Measurements from ENCODE around the gene ZNF112.
A peak's percentile ranks its signal among the peaks of the same experiment; 100 is the strongest.

Gene ZNF112

GRCh38 chr19:44308011-44308410, 48.5 kb downstream of the ZNF112 start:
- Histone ChIP-seq H3K4me1 (ENCODE audit: insufficient read depth, low read length) (no peaks in the 10 kb centered on the region; the same call in 1 of the 2 replicates), H3K9me3 (ENCODE audit: control insufficient read depth, insufficient read depth, low read length) (no peaks in the 10 kb centered on the region; the same call in 1 of the 2 replicates), H3K36me3 (ENCODE audit: insufficient read depth, low read length) (no peaks in the 10 kb centered on the region), H3K9ac (ENCODE audit: low read depth, low read length) (no peak overlapping the region)

- Histone ChIP-seq H3K4me1 (ENCODE audit: insufficient read depth, low read length) (no peaks in the 10 kb centered on the region; the same call in 1 of the 2 replicates), H3K9ac (ENCODE audit: low read depth, low read length) (no peak overlapping the region), H3K36me3 (ENCODE audit: insufficient read depth, low read length) (peaks cover 3% of the 10 kb centered on the region; the same call in 1 of the 2 replicates), H3K9me3 (ENCODE audit: control insufficient read depth, insufficient read depth, low read length) (no peaks in the 10 kb centered on the region; the same call in 1 of the 2 replicates)
Observed at GRCh38 chr19:44306283-44306682, 50.2 kb downstream of the ZNF112 start.

GRCh38 chr19:44305457-44305856, 51.0 kb downstream of the ZNF112 start:
- Histone ChIP-seq H3K4me1 (ENCODE audit: insufficient read depth, low read length) (no peaks in the 10 kb centered on the region; the same call in 1 of the 2 replicates), H3K9me3 (ENCODE audit: control insufficient read depth, insufficient read depth, low read length) (no peaks in the 10 kb centered on the region; the same call in 1 of the 2 replicates), H3K9ac (ENCODE audit: low read depth, low read length) (peak overlapping the region; percentile 89; the same call in 1 of the 2 replicates), H3K36me3 (ENCODE audit: insufficient read depth, low read length) (peaks cover 3% of the 10 kb centered on the region; the same call in 1 of the 2 replicates)

- Histone ChIP-seq H3K36me3 (ENCODE audit: insufficient read depth, low read length) (peaks cover 3% of the 10 kb centered on the region; the same call in 1 of the 2 replicates), H3K4me1 (ENCODE audit: insufficient read depth, low read length) (no peaks in the 10 kb centered on the region; the same call in 1 of the 2 replicates), H3K9me3 (ENCODE audit: control insufficient read depth, insufficient read depth, low read length) (no peaks in the 10 kb centered on the region; the same call in 1 of the 2 replicates), H3K9ac (ENCODE audit: low read depth, low read length) (peak within 1 kb of the TSS; percentile 89)
Observed at GRCh38 chr19:44304659-44305193, 51.8 kb downstream of the ZNF112 start, which contains the start of gene ZNF235. Gene ZNF235 (minus strand): TSS chr19:44305025. CDS start chr19:44303404, 1,621 bp downstream.

GRCh38 chr19:44303976-44304568, 52.4 kb downstream of the ZNF112 start:
- H3K36me3 ChIP-seq (ENCODE audit: insufficient read depth, low read length): peaks cover 3% of the 10 kb centered on the region; the same call in 1 of the 2 replicates
- H3K4me1 ChIP-seq (ENCODE audit: insufficient read depth, low read length): no peaks in the 10 kb centered on the region; the same call in 1 of the 2 replicates
- H3K9me3 ChIP-seq (ENCODE audit: control insufficient read depth, insufficient read depth, low read length): no peaks in the 10 kb centered on the region; the same call in 1 of the 2 replicates
- H3K9ac ChIP-seq (ENCODE audit: low read depth, low read length): peak overlapping the region; percentile 89

DNA sequence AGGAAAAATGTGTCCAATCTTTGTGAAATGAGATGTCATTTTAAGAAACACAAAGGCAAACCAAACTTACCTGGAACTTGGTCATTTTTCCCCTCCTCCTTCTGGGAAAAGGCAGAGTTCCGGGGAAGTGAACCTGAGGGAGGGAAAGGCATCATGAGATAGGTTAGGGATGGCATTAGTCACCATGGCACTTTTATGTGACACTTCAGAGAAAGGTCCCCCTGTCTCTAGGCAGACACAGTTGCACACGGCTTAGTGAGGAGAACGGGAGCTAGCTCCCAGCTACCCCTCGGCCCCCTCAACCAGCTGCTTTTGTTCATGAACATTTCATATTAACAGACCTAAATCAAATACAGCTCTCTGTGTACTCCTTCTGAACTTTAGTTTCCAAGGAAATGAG, 53.2 kb downstream of the ZNF112 start:
- H3K9ac ChIP-seq (ENCODE audit: low read depth, low read length): no peak overlapping the region
- peaks cover 3% of the 10 kb centered on the region; the same call in 1 of the 2 replicates for H3K36me3 ChIP-seq (ENCODE audit: insufficient read depth, low read length)
- no peaks in the 10 kb centered on the region; the same call in 1 of the 2 replicates for H3K4me1 ChIP-seq (ENCODE audit: insufficient read depth, low read length)
- no peaks in the 10 kb centered on the region; the same call in 1 of the 2 replicates for H3K9me3 ChIP-seq (ENCODE audit: control insufficient read depth, insufficient read depth, low read length)

DNA sequence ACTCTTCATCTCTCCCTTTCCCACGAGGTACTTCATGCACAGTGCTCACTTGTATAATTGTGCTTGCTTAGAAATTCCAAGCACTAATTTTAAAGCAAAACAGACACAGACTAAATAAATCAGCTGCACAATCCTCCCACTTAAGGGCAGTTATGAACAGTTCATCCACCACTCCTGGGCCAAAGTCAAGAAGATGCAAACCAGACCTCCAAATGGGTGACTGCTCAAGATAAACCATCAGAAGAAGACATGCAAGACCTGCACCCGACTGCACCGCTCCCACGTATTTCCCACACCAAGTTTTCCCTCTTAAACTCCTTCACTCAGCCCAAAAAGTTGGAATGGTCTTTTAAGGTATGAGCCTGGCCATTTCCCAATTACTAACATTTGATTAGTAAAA, 71.5 kb downstream of the ZNF112 start:
- H3K9ac ChIP-seq (ENCODE audit: low read depth, low read length): no peak overlapping the region
- H3K4me1 ChIP-seq (ENCODE audit: insufficient read depth, low read length): no peaks in the 10 kb centered on the region
- H3K9me3 ChIP-seq (ENCODE audit: control insufficient read depth, insufficient read depth, low read length): peaks cover 3% of the 10 kb centered on the region; the same call in 1 of the 2 replicates
- H3K36me3 ChIP-seq (ENCODE audit: insufficient read depth, low read length): no peaks in the 10 kb centered on the region

GRCh38 chr19:44282846-44283245, 73.6 kb downstream of the ZNF112 start:
- Histone ChIP-seq H3K4me1 (ENCODE audit: insufficient read depth, low read length) (no peaks in the 10 kb centered on the region), H3K9ac (ENCODE audit: low read depth, low read length) (no peak overlapping the region), H3K36me3 (ENCODE audit: insufficient read depth, low read length) (no peaks in the 10 kb centered on the region), H3K9me3 (ENCODE audit: control insufficient read depth, insufficient read depth, low read length) (no peaks in the 10 kb centered on the region)

- H3K36me3 ChIP-seq (ENCODE audit: insufficient read depth, low read length): no peaks in the 10 kb centered on the region
- no peak overlapping the region for H3K9ac ChIP-seq (ENCODE audit: low read depth, low read length)
Observed at GRCh38 chr19:44280916-44281315, 75.6 kb downstream of the ZNF112 start.

GRCh38 chr19:44278181-44278690, 78.2 kb downstream of the ZNF112 start:
- H3K9me3 ChIP-seq (ENCODE audit: control insufficient read depth, insufficient read depth, low read length): peaks cover 4% of the 10 kb centered on the region; the same call in 1 of the 2 replicates
- H3K9ac ChIP-seq (ENCODE audit: low read depth, low read length): no peak overlapping the region
- no peaks in the 10 kb centered on the region for H3K36me3 ChIP-seq (ENCODE audit: insufficient read depth, low read length)
- H3K4me1 ChIP-seq (ENCODE audit: insufficient read depth, low read length): no peaks in the 10 kb centered on the region

More at GRCh38 chr19:44280916-44281315, 75.6 kb downstream of the ZNF112 start:
- H3K9me3 ChIP-seq (ENCODE audit: control insufficient read depth, insufficient read depth, low read length): no peaks in the 10 kb centered on the region; the same call in 1 of the 2 replicates
- no peaks in the 10 kb centered on the region for H3K4me1 ChIP-seq (ENCODE audit: insufficient read depth, low read length)

GRCh38 chr19:44277331-44277730, 79.1 kb downstream of the ZNF112 start:
- Histone ChIP-seq H3K4me1 (ENCODE audit: insufficient read depth, low read length) (no peaks in the 10 kb centered on the region), H3K9ac (ENCODE audit: low read depth, low read length) (no peak overlapping the region), H3K9me3 (ENCODE audit: control insufficient read depth, insufficient read depth, low read length) (peaks cover 4% of the 10 kb centered on the region; the same call in 1 of the 2 replicates), H3K36me3 (ENCODE audit: insufficient read depth, low read length) (no peaks in the 10 kb centered on the region)
